T-helper 1 cell treated with Interleukin-12 subunit alpha and Interleukin-12 subunit beta and Interleukin-4 antibody, amounts not matched to agents 30 μg/mL and 1 μg/mL, for 36 hours (primary cell): Measurements from ENCODE around the gene SCNN1B.

Source experiments
- H3K27ac Mint-ChIP-seq: one replicate; pipeline ENCODE4 v1.8.0; 2021; ENCODE audit warnings: mild to moderate bottlenecking, mixed read lengths
- H3K27me3 Mint-ChIP-seq: one replicate; pipeline ENCODE4 v1.8.0; 2021; ENCODE audit warnings: low read depth, mixed read lengths
- H3K36me3 Mint-ChIP-seq: one replicate; pipeline ENCODE4 v1.8.0; 2021; ENCODE audit warnings: low read depth, mixed read lengths
- H3K4me1 Mint-ChIP-seq: one replicate; pipeline ENCODE4 v1.8.0; 2021; ENCODE audit warnings: low read depth, mixed read lengths
- H3K4me3 Mint-ChIP-seq: one replicate; pipeline ENCODE4 v1.8.0; 2021; ENCODE audit warnings: mild to moderate bottlenecking, moderate library complexity, mixed read lengths
- H3K9me3 Mint-ChIP-seq: one replicate; pipeline ENCODE4 v1.8.0; 2021; ENCODE audit warnings: mixed read lengths

SCNN1B gene

GRCh38 chr16:23402100-23402499, 100.0 kb downstream of the SCNN1B start:
- Mint-ChIP-seq H3K27me3 (no peaks in the 10 kb centered on the region), H3K36me3 (peaks cover 22% of the 10 kb centered on the region), H3K27ac (no peak overlapping the region), H3K4me3 (no peak overlapping the region), H3K4me1 (no peaks in the 10 kb centered on the region), H3K9me3 (no peaks in the 10 kb centered on the region)

GRCh38 chr16:23403547-23403946, 101.4 kb downstream of the SCNN1B start:
- peaks cover 21% of the 10 kb centered on the region for H3K36me3 Mint-ChIP-seq
- H3K4me1 Mint-ChIP-seq = no peaks in the 10 kb centered on the region
- no peaks in the 10 kb centered on the region for H3K27me3 Mint-ChIP-seq
- no peak overlapping the region for H3K4me3 Mint-ChIP-seq
- H3K27ac Mint-ChIP-seq = no peak overlapping the region
- H3K9me3 Mint-ChIP-seq = no peaks in the 10 kb centered on the region

GRCh38 chr16:23406024-23406423, 103.9 kb downstream of the SCNN1B start:
- Mint-ChIP-seq H3K4me3 (no peak overlapping the region), H3K27me3 (no peaks in the 10 kb centered on the region), H3K27ac (no peak overlapping the region), H3K36me3 (peaks cover 22% of the 10 kb centered on the region), H3K9me3 (no peaks in the 10 kb centered on the region), H3K4me1 (no peaks in the 10 kb centered on the region)

- Mint-ChIP-seq H3K27ac (no peak overlapping the region), H3K36me3 (peaks cover 24% of the 10 kb centered on the region), H3K27me3 (no peaks in the 10 kb centered on the region), H3K9me3 (no peaks in the 10 kb centered on the region), H3K4me3 (no peak overlapping the region), H3K4me1 (no peaks in the 10 kb centered on the region)
These were observed 104.6 kb downstream of the SCNN1B start for GRCh38 chr16:23406546-23407240.

GRCh38 chr16:23407436-23408127, 105.5 kb downstream of the SCNN1B start:
- Mint-ChIP-seq H3K27me3 (no peaks in the 10 kb centered on the region), H3K4me1 (no peaks in the 10 kb centered on the region), H3K9me3 (no peaks in the 10 kb centered on the region), H3K4me3 (no peak overlapping the region), H3K36me3 (peaks cover 21% of the 10 kb centered on the region), H3K27ac (no peak overlapping the region)

- Mint-ChIP-seq H3K4me3 (no peak overlapping the region), H3K9me3 (no peaks in the 10 kb centered on the region), H3K4me1 (no peaks in the 10 kb centered on the region), H3K36me3 (peaks cover 18% of the 10 kb centered on the region), H3K27ac (no peak overlapping the region), H3K27me3 (no peaks in the 10 kb centered on the region)
These were observed 106.2 kb downstream of the SCNN1B start for GRCh38 chr16:23408242-23408822.

- no peak overlapping the region for H3K4me3 Mint-ChIP-seq
- no peak overlapping the region for H3K27ac Mint-ChIP-seq
- H3K9me3 Mint-ChIP-seq = no peaks in the 10 kb centered on the region
- peaks cover 20% of the 10 kb centered on the region for H3K36me3 Mint-ChIP-seq
- no peaks in the 10 kb centered on the region for H3K4me1 Mint-ChIP-seq
- no peaks in the 10 kb centered on the region for H3K27me3 Mint-ChIP-seq
These were observed 106.8 kb downstream of the SCNN1B start for GRCh38 chr16:23408823-23409298.

- no peaks in the 10 kb centered on the region for H3K4me1 Mint-ChIP-seq
- no peak overlapping the region for H3K27ac Mint-ChIP-seq
- H3K4me3 Mint-ChIP-seq = no peak overlapping the region
- no peaks in the 10 kb centered on the region for H3K9me3 Mint-ChIP-seq
- peaks cover 17% of the 10 kb centered on the region for H3K36me3 Mint-ChIP-seq
- H3K27me3 Mint-ChIP-seq = no peaks in the 10 kb centered on the region
These were observed 107.4 kb downstream of the SCNN1B start for GRCh38 chr16:23409522-23409921.

GRCh38 chr16:23410176-23410575, 108.1 kb downstream of the SCNN1B start:
- H3K9me3 Mint-ChIP-seq = no peaks in the 10 kb centered on the region
- H3K4me1 Mint-ChIP-seq = no peaks in the 10 kb centered on the region
- H3K27ac Mint-ChIP-seq = no peak overlapping the region
- no peak overlapping the region for H3K4me3 Mint-ChIP-seq
- peaks cover 17% of the 10 kb centered on the region for H3K36me3 Mint-ChIP-seq
- H3K27me3 Mint-ChIP-seq = no peaks in the 10 kb centered on the region

GRCh38 chr16:23414731-23415130, 112.6 kb downstream of the SCNN1B start:
- no peaks in the 10 kb centered on the region for H3K4me1 Mint-ChIP-seq
- no peak overlapping the region for H3K27ac Mint-ChIP-seq
- H3K4me3 Mint-ChIP-seq = no peak overlapping the region
- H3K9me3 Mint-ChIP-seq = no peaks in the 10 kb centered on the region
- no peaks in the 10 kb centered on the region for H3K27me3 Mint-ChIP-seq
- H3K36me3 Mint-ChIP-seq = peaks cover 20% of the 10 kb centered on the region

- Mint-ChIP-seq H3K36me3 (peaks cover 13% of the 10 kb centered on the region), H3K4me3 (no peak overlapping the region), H3K27ac (no peak overlapping the region), H3K9me3 (no peaks in the 10 kb centered on the region), H3K4me1 (no peaks in the 10 kb centered on the region), H3K27me3 (no peaks in the 10 kb centered on the region)
These were observed 114.7 kb downstream of the SCNN1B start for GRCh38 chr16:23416816-23417215.

GRCh38 chr16:23420011-23420410, 117.9 kb downstream of the SCNN1B start:
- peaks cover 9% of the 10 kb centered on the region for H3K36me3 Mint-ChIP-seq
- no peaks in the 10 kb centered on the region for H3K9me3 Mint-ChIP-seq
- H3K27me3 Mint-ChIP-seq = no peaks in the 10 kb centered on the region
- no peak overlapping the region for H3K27ac Mint-ChIP-seq
- H3K4me3 Mint-ChIP-seq = no peak overlapping the region
- peaks cover 1% of the 10 kb centered on the region for H3K4me1 Mint-ChIP-seq

- H3K4me1 Mint-ChIP-seq = peaks cover 1% of the 10 kb centered on the region
- H3K27ac Mint-ChIP-seq = no peak overlapping the region
- no peaks in the 10 kb centered on the region for H3K27me3 Mint-ChIP-seq
- no peaks in the 10 kb centered on the region for H3K9me3 Mint-ChIP-seq
- no peak overlapping the region for H3K4me3 Mint-ChIP-seq
- H3K36me3 Mint-ChIP-seq = peaks cover 13% of the 10 kb centered on the region
These were observed 121.5 kb downstream of the SCNN1B start for GRCh38 chr16:23423496-23424049.

GRCh38 chr16:23424292-23424958, 122.3 kb downstream of the SCNN1B start:
- Mint-ChIP-seq H3K4me3 (no peak overlapping the region), H3K36me3 (peaks cover 15% of the 10 kb centered on the region), H3K9me3 (no peaks in the 10 kb centered on the region), H3K27me3 (no peaks in the 10 kb centered on the region), H3K27ac (no peak overlapping the region), H3K4me1 (peaks cover 1% of the 10 kb centered on the region)
